Breast epithelium (tissue), 3 donors: ENCODE measurements around the gene THSD1.
"Not testable (repeated sequence)": the region's sequence is repeated elsewhere in the genome, so short reads cannot be mapped to it uniquely, and the experiment has no call there.

Experiments used
- POLR2A ChIP-seq: fragments of 450-650 bp; IDR thresholded peaks from one replicate; pipeline ENCODE4 v1.6.1; 2016; ENCODE audit warnings: antibody characterized with exemption, mild to moderate bottlenecking, moderate library complexity
- POLR2AphosphoS5 ChIP-seq, 3 donors: sonication (generic); formaldehyde crosslinking; IDR thresholded peaks; one replicate each; pipeline ENCODE4 v1.6.1; 2017; ENCODE audit warnings: antibody characterized with exemption in 3 of 3
- TF ChIP-seq, protein P1 (sequence below), 3 donors: fragments of 450-650 bp; IDR thresholded peaks; one replicate each; pipeline ENCODE4 v1.5.1; 2016 to 2017; ENCODE audit warnings: antibody characterized with exemption in 3 of 3, mild to moderate bottlenecking in 3 of 3, moderate library complexity in 3 of 3

DNA sequence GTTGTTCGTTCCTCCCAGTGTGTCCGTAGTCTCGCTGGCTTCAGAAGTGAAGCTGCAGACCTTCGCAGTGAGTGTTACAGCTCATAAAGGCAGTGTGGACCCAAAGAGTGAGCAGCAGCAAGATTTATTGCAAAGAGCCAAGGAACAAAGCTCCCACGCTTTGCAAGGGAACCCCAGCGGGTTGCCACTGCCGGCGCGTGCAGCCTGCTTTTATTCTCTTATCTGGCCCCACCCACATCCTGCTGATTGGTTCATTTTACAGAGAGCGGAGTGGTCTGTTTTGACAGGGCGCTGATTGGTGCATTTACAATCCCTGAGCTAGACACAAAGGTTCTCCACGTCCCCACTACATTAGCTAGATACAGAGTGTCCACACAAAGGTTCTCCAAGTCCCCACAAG, 1.5 kb upstream of the THSD1 start:
- TF ChIP-seq, protein P1, sequence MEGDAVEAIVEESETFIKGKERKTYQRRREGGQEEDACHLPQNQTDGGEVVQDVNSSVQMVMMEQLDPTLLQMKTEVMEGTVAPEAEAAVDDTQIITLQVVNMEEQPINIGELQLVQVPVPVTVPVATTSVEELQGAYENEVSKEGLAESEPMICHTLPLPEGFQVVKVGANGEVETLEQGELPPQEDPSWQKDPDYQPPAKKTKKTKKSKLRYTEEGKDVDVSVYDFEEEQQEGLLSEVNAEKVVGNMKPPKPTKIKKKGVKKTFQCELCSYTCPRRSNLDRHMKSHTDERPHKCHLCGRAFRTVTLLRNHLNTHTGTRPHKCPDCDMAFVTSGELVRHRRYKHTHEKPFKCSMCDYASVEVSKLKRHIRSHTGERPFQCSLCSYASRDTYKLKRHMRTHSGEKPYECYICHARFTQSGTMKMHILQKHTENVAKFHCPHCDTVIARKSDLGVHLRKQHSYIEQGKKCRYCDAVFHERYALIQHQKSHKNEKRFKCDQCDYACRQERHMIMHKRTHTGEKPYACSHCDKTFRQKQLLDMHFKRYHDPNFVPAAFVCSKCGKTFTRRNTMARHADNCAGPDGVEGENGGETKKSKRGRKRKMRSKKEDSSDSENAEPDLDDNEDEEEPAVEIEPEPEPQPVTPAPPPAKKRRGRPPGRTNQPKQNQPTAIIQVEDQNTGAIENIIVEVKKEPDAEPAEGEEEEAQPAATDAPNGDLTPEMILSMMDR (IDR thresholded peaks at IDR 0.05), result not testable (repeated sequence)
- not testable (repeated sequence) for TF ChIP-seq POLR2AphosphoS5 (IDR thresholded peaks at IDR 0.05); POLR2A
